Loucy (cell line): Measurements from ENCODE around the gene SPINK14.

ENCODE experiments used
- CTCF ChIP-seq: fragments of 200-600 bp; sonication (generic); conservative IDR thresholded peaks from 2 replicates; pipeline ENCODE4 v1.5.1; 2014; ENCODE audit warnings: mild to moderate bottlenecking, antibody characterized with exemption, low read length
- EZH2phosphoT487 ChIP-seq: fragments of 200-600 bp; IDR thresholded peaks from 2 replicates; pipeline ENCODE4 v1.6.1; 2018; ENCODE audit warnings: antibody characterized with exemption, mild to moderate bottlenecking, moderate library complexity, borderline replicate concordance

GRCh38 chr5:148202531-148203203, 34.3 kb downstream of the SPINK14 start, which contains the start of gene SPINK6:
- TF ChIP-seq CTCF (no peak), EZH2phosphoT487 (no peak)
